Measurements from ENCODE around the gene DCAKD. TPM values are rescaled to one million over a fixed set of nuclear protein-coding genes. Genes with fewer than 3 reads are reported as not detected.

DCAKD gene
- total RNA-seq, 2 experiments from 2014 or later = 11.6 to 12.2 TPM

DNA sequence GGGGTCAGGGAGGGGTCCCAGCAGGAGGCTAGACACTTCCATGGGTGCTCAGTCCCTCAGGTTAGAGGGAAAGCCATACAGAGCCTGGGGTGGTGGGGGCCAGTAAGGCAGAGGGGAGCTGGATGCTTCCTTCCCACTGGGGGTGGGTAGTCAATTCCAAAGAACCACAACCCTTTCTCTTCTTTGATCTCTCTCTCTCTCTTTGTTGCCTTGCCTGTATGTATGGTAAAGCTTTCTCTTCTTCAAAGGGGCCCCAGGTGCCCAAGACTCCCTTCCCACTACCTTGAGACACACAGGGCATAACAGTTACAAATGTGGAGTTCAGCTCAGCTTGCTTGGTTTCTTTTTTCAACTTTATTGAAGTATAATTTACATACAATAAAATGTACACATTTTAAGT is 52.8 kb downstream of the DCAKD start:
- H3K9me3 Mint-ChIP-seq = peaks cover 2% of the 10 kb centered on the region
- Histone ChIP-seq H3K9me3 (ENCODE audit: control insufficient read depth in 1 of 2, insufficient read depth in 1 of 2, low read length in 2 of 2) (peaks cover 6 to 14% of the 10 kb centered on the region in 2 experiments), H3K27me3 (ENCODE audit: control insufficient read depth in 1 of 2, insufficient read depth in 2 of 2, low read length in 2 of 2) (peaks cover 0 to 2% of the 10 kb centered on the region in 2 experiments), H3K4me3 (ENCODE audit: low read length) (no peak overlapping the region), H3K4me1 (ENCODE audit: insufficient read depth, low read length) (no peaks in the 10 kb centered on the region), H3K27ac (ENCODE audit: low read depth in 1 of 2, low read length in 2 of 2) (no peak overlapping the region), H3K36me3 (ENCODE audit: insufficient read depth, low read length) (no peaks in the 10 kb centered on the region)
- no peaks in the 10 kb centered on the region for H3K36me3 Mint-ChIP-seq (ENCODE audit: low read depth)
- H3K27ac Mint-ChIP-seq = no peak overlapping the region
- DNase-seq (no peak), ATAC-seq (ENCODE audit: poor library complexity) (no peak)
- no peak overlapping the region for H3K4me3 Mint-ChIP-seq
- TF ChIP-seq, protein P1, sequence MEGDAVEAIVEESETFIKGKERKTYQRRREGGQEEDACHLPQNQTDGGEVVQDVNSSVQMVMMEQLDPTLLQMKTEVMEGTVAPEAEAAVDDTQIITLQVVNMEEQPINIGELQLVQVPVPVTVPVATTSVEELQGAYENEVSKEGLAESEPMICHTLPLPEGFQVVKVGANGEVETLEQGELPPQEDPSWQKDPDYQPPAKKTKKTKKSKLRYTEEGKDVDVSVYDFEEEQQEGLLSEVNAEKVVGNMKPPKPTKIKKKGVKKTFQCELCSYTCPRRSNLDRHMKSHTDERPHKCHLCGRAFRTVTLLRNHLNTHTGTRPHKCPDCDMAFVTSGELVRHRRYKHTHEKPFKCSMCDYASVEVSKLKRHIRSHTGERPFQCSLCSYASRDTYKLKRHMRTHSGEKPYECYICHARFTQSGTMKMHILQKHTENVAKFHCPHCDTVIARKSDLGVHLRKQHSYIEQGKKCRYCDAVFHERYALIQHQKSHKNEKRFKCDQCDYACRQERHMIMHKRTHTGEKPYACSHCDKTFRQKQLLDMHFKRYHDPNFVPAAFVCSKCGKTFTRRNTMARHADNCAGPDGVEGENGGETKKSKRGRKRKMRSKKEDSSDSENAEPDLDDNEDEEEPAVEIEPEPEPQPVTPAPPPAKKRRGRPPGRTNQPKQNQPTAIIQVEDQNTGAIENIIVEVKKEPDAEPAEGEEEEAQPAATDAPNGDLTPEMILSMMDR (IDR thresholded peaks at IDR 0.05) = no peak
- ChIA-PET CTCF (no interaction called here), POLR2A (no interaction called here)
- peaks cover 9% of the 10 kb centered on the region for H3K27me3 Mint-ChIP-seq
- no peaks in the 10 kb centered on the region for H3K4me1 Mint-ChIP-seq (ENCODE audit: low read depth)
- intact Hi-C loops (cut with DNase I, micrococcal nuclease) = no loop called here

DNA sequence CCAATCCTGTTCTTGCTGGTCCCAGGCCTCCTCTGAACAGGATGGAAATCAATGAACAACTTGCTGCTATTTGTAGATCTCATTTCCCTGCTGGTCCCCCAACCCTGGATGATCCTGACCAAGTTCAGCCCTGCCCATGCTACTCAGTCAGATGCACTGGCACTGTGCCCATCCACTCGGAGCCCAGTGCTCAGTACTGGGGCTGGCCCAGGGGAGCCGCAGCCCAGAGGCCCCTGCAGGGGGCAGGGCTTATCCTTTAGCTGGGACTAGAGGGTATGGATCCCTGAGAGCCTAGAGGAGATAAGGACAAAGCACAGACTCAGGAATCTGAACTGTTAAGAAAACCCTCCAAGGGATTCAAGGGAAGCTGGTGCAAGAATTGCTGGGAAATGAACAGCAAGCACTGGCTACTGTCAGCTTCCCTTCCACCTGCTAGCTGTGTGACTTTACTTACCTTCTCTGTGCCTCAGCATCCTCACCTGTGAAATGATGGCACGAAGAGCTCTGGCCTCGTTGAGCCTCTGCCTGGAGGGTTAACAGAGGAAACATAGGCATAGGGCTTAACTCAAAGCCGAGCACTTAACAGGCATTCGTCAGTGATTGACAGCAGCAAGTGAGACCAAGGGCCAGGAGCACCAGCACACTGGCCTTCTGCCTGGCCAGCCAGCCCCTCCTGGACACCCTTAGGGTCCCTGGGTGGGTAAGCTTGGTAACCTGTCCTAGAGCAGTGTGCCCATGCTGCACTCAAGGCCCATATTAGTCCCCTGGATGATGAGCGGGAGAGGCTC is 53.5 kb downstream of the DCAKD start:
- Mint-ChIP-seq H3K27ac (no peak overlapping the region), H3K4me1 (ENCODE audit: low read depth) (no peaks in the 10 kb centered on the region), H3K36me3 (ENCODE audit: low read depth) (no peaks in the 10 kb centered on the region), H3K4me3 (no peak overlapping the region), H3K9me3 (peaks cover 2% of the 10 kb centered on the region), H3K27me3 (peaks cover 9% of the 10 kb centered on the region)
- no peak overlapping the region for H3K27ac ChIP-seq (ENCODE audit: low read depth in 1 of 2, low read length in 2 of 2)
- DNase-seq (no peak), ATAC-seq (ENCODE audit: poor library complexity) (no peak)
- CTCF ChIA-PET = no interaction called here
- intact Hi-C loops (cut with DNase I, micrococcal nuclease) = no loop called here
- no peak overlapping the region for H3K4me3 ChIP-seq (ENCODE audit: low read length)
- peaks cover 0 to 2% of the 10 kb centered on the region in 2 experiments for H3K27me3 ChIP-seq (ENCODE audit: control insufficient read depth in 1 of 2, insufficient read depth in 2 of 2, low read length in 2 of 2)
- POLR2A ChIA-PET = no interaction called here
- no peaks in the 10 kb centered on the region for H3K4me1 ChIP-seq (ENCODE audit: insufficient read depth, low read length)
- no peaks in the 10 kb centered on the region for H3K36me3 ChIP-seq (ENCODE audit: insufficient read depth, low read length)
- peaks cover 6 to 14% of the 10 kb centered on the region in 2 experiments for H3K9me3 ChIP-seq (ENCODE audit: control insufficient read depth in 1 of 2, insufficient read depth in 1 of 2, low read length in 2 of 2)
- TF ChIP-seq, protein P1 (IDR thresholded peaks at IDR 0.05) = no peak

DNA sequence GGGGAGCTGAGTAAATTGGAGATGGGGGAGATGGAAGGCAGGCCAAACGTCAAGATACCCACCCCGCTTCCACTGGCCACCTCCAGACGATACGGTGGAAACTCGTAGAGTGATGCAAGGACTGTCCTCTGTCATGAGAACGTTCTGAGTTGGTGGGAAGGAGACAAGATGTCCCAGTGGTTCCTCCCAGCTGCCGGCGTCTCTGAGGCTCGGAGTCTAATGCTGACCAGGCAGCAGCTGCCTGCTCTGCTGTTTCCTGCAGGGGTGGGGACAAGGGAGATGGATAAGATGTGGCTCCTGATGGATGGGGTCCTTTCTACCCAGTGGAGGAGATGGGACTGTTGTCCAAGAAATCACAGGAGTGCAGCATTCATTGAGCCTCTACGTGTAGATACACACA is 55.1 kb downstream of the DCAKD start:
- H3K36me3 Mint-ChIP-seq (ENCODE audit: low read depth) = no peaks in the 10 kb centered on the region
- no peak overlapping the region for H3K27ac Mint-ChIP-seq
- no peaks in the 10 kb centered on the region for H3K4me1 ChIP-seq (ENCODE audit: insufficient read depth, low read length)
- peaks cover 9% of the 10 kb centered on the region for H3K27me3 Mint-ChIP-seq
- TF ChIP-seq, protein P1 (IDR thresholded peaks at IDR 0.05) = no peak
- no peak overlapping the region for H3K4me3 ChIP-seq (ENCODE audit: low read length)
- POLR2A ChIA-PET = no interaction called here
- peaks cover 0 to 2% of the 10 kb centered on the region in 2 experiments for H3K27me3 ChIP-seq (ENCODE audit: control insufficient read depth in 1 of 2, insufficient read depth in 2 of 2, low read length in 2 of 2)
- no peak overlapping the region for H3K4me3 Mint-ChIP-seq
- no peaks in the 10 kb centered on the region for H3K36me3 ChIP-seq (ENCODE audit: insufficient read depth, low read length)
- no peak overlapping the region for H3K27ac ChIP-seq (ENCODE audit: low read depth in 1 of 2, low read length in 2 of 2)
- H3K9me3 ChIP-seq (ENCODE audit: control insufficient read depth in 1 of 2, insufficient read depth in 1 of 2, low read length in 2 of 2) = peaks cover 6 to 14% of the 10 kb centered on the region in 2 experiments
- CTCF ChIA-PET = no interaction called here
- intact Hi-C loops (cut with DNase I, micrococcal nuclease) = no loop called here
- ATAC-seq (ENCODE audit: poor library complexity) (no peak), DNase-seq (no peak)
- H3K9me3 Mint-ChIP-seq = peaks cover 2% of the 10 kb centered on the region
- H3K4me1 Mint-ChIP-seq (ENCODE audit: low read depth) = no peaks in the 10 kb centered on the region

Measured in CD4-positive, alpha-beta T cell (primary cell).